Measurements from ENCODE around the gene WASF3.
A peak's percentile ranks its signal among the peaks of the same experiment; 100 is the strongest.
"Not testable (repeated sequence)": the region's sequence is repeated elsewhere in the genome, so short reads cannot be mapped to it uniquely, and the experiment has no call there.

Gene WASF3

GRCh38 chr13:26636073-26636472 is 78.6 kb downstream of the WASF3 start:
- H3K4me1 ChIP-seq; H3K4me3 ChIP-seq; H3K36me3 ChIP-seq (replicated peaks); in situ Hi-C loops (cut with MboI; ENCODE audit: low sequenced_read_pairs); H3K9me3 ChIP-seq; H3K27me3 ChIP-seq (ENCODE audit: low read depth): not testable (repeated sequence)
- peak in 1 of 2 experiments; percentile 12 for DNase-seq (ENCODE audit: low spot score in 2 of 2)

- Histone ChIP-seq H3K36me3 (replicated peaks) (no peaks in the 10 kb centered on the region), H3K4me1 (peaks cover 3% of the 10 kb centered on the region), H3K9me3 (no peaks in the 10 kb centered on the region), H3K27me3 (ENCODE audit: low read depth) (no peaks in the 10 kb centered on the region), H3K4me3 (no peak overlapping the region)
- DNase-seq (ENCODE audit: low spot score in 2 of 2): no peak
- in situ Hi-C loops (cut with MboI; ENCODE audit: low sequenced_read_pairs): no loop called here
Measured at GRCh38 chr13:26646603-26647002, 89.1 kb downstream of the WASF3 start.

GRCh38 chr13:26651234-26651633 is 93.8 kb downstream of the WASF3 start:
- Histone ChIP-seq H3K9me3 (no peaks in the 10 kb centered on the region; the same call in 1 of the 2 replicates), H3K4me1 (no peaks in the 10 kb centered on the region), H3K36me3 (replicated peaks) (no peaks in the 10 kb centered on the region), H3K27me3 (ENCODE audit: low read depth) (no peaks in the 10 kb centered on the region), H3K4me3 (no peak overlapping the region)
- DNase-seq (ENCODE audit: low spot score in 2 of 2): no peak
- in situ Hi-C loops (cut with MboI; ENCODE audit: low sequenced_read_pairs): no loop called here

- no peaks in the 10 kb centered on the region for H3K36me3 ChIP-seq (replicated peaks)
- no peaks in the 10 kb centered on the region for H3K4me1 ChIP-seq
- H3K27me3 ChIP-seq (ENCODE audit: low read depth): no peaks in the 10 kb centered on the region
- H3K4me3 ChIP-seq: no peak overlapping the region
- in situ Hi-C loops (cut with MboI; ENCODE audit: low sequenced_read_pairs): no loop called here
- no peak for DNase-seq (ENCODE audit: low spot score in 2 of 2)
- H3K9me3 ChIP-seq: no peaks in the 10 kb centered on the region; the same call in 1 of the 2 replicates
Measured at GRCh38 chr13:26653310-26653709, 95.8 kb downstream of the WASF3 start.

- no peak for DNase-seq (ENCODE audit: low spot score in 2 of 2)
Measured at GRCh38 chr13:26653842-26654241, 96.4 kb downstream of the WASF3 start.

GRCh38 chr13:26656919-26657318 is 99.4 kb downstream of the WASF3 start:
- H3K36me3 ChIP-seq (replicated peaks): no peaks in the 10 kb centered on the region
- in situ Hi-C loops (cut with MboI; ENCODE audit: low sequenced_read_pairs): no loop called here
- H3K27me3 ChIP-seq (ENCODE audit: low read depth): no peaks in the 10 kb centered on the region
- no peak overlapping the region for H3K4me3 ChIP-seq
- H3K4me1 ChIP-seq: no peaks in the 10 kb centered on the region
- no peak for DNase-seq (ENCODE audit: low spot score in 2 of 2)
- no peaks in the 10 kb centered on the region; the same call in 1 of the 2 replicates for H3K9me3 ChIP-seq

More at GRCh38 chr13:26653842-26654241, 96.4 kb downstream of the WASF3 start:
- Histone ChIP-seq H3K4me1 (no peaks in the 10 kb centered on the region), H3K9me3 (no peaks in the 10 kb centered on the region; the same call in 1 of the 2 replicates), H3K36me3 (replicated peaks) (no peaks in the 10 kb centered on the region), H3K27me3 (ENCODE audit: low read depth) (no peaks in the 10 kb centered on the region), H3K4me3 (no peak overlapping the region)
- in situ Hi-C loops (cut with MboI; ENCODE audit: low sequenced_read_pairs): no loop called here

GRCh38 chr13:26658448-26659385 is 101.2 kb downstream of the WASF3 start:
- Histone ChIP-seq H3K4me1 (no peaks in the 10 kb centered on the region), H3K36me3 (replicated peaks) (no peaks in the 10 kb centered on the region), H3K4me3 (no peak overlapping the region), H3K27me3 (ENCODE audit: low read depth) (no peaks in the 10 kb centered on the region), H3K9me3 (no peaks in the 10 kb centered on the region)
- in situ Hi-C loops (cut with MboI; ENCODE audit: low sequenced_read_pairs): no loop called here
- DNase-seq (ENCODE audit: low spot score in 2 of 2): no peak

- Histone ChIP-seq H3K9me3 (no peaks in the 10 kb centered on the region), H3K4me1 (no peaks in the 10 kb centered on the region), H3K27me3 (ENCODE audit: low read depth) (no peaks in the 10 kb centered on the region), H3K36me3 (replicated peaks) (no peaks in the 10 kb centered on the region), H3K4me3 (no peak overlapping the region)
- DNase-seq (ENCODE audit: low spot score in 2 of 2): no peak
- in situ Hi-C loops (cut with MboI; ENCODE audit: low sequenced_read_pairs): no loop called here
Measured at GRCh38 chr13:26660185-26660584, 102.7 kb downstream of the WASF3 start.

- H3K4me3 ChIP-seq: no peak overlapping the region
- DNase-seq (ENCODE audit: low spot score in 2 of 2): no peak
- no peaks in the 10 kb centered on the region for H3K27me3 ChIP-seq (ENCODE audit: low read depth)
Measured at GRCh38 chr13:26660766-26661165, 103.3 kb downstream of the WASF3 start.

GRCh38 chr13:26663791-26664190 is 106.3 kb downstream of the WASF3 start:
- no peaks in the 10 kb centered on the region for H3K9me3 ChIP-seq
- H3K4me1 ChIP-seq: no peaks in the 10 kb centered on the region
- H3K36me3 ChIP-seq (replicated peaks): no peaks in the 10 kb centered on the region
- no peak for DNase-seq (ENCODE audit: low spot score in 2 of 2)
- no peak overlapping the region for H3K4me3 ChIP-seq
- in situ Hi-C loops (cut with MboI; ENCODE audit: low sequenced_read_pairs): no loop called here
- H3K27me3 ChIP-seq (ENCODE audit: low read depth): no peaks in the 10 kb centered on the region

More at GRCh38 chr13:26660766-26661165, 103.3 kb downstream of the WASF3 start:
- Histone ChIP-seq H3K9me3 (no peaks in the 10 kb centered on the region), H3K4me1 (no peaks in the 10 kb centered on the region), H3K36me3 (replicated peaks) (no peaks in the 10 kb centered on the region)
- in situ Hi-C loops (cut with MboI; ENCODE audit: low sequenced_read_pairs): no loop called here

- no peak overlapping the region for H3K4me3 ChIP-seq
- no peaks in the 10 kb centered on the region for H3K27me3 ChIP-seq (ENCODE audit: low read depth)
- H3K36me3 ChIP-seq (replicated peaks): no peaks in the 10 kb centered on the region
- H3K9me3 ChIP-seq: no peaks in the 10 kb centered on the region
- no peak for DNase-seq (ENCODE audit: low spot score in 2 of 2)
- no peaks in the 10 kb centered on the region for H3K4me1 ChIP-seq
- in situ Hi-C loops (cut with MboI; ENCODE audit: low sequenced_read_pairs): no loop called here
Measured at GRCh38 chr13:26664286-26664685, 106.8 kb downstream of the WASF3 start.

- Histone ChIP-seq H3K4me1 (no peaks in the 10 kb centered on the region), H3K36me3 (replicated peaks) (no peaks in the 10 kb centered on the region), H3K4me3 (no peak overlapping the region), H3K9me3 (no peaks in the 10 kb centered on the region), H3K27me3 (ENCODE audit: low read depth) (no peaks in the 10 kb centered on the region)
- DNase-seq (ENCODE audit: low spot score in 2 of 2): no peak
- in situ Hi-C loops (cut with MboI; ENCODE audit: low sequenced_read_pairs): no loop called here
Measured at GRCh38 chr13:26664876-26665275, 107.4 kb downstream of the WASF3 start.

GRCh38 chr13:26668357-26669146 is 111.1 kb downstream of the WASF3 start:
- no peaks in the 10 kb centered on the region for H3K9me3 ChIP-seq
- H3K36me3 ChIP-seq (replicated peaks): no peaks in the 10 kb centered on the region
- no peak overlapping the region for H3K4me3 ChIP-seq
- in situ Hi-C loops (cut with MboI; ENCODE audit: low sequenced_read_pairs): no loop called here
- H3K27me3 ChIP-seq (ENCODE audit: low read depth): no peaks in the 10 kb centered on the region
- H3K4me1 ChIP-seq: no peaks in the 10 kb centered on the region
- no peak for DNase-seq (ENCODE audit: low spot score in 2 of 2)

GRCh38 chr13:26673890-26674289 is 116.4 kb downstream of the WASF3 start:
- DNase-seq (ENCODE audit: low spot score in 2 of 2): no peak
- Histone ChIP-seq H3K27me3 (ENCODE audit: low read depth) (no peaks in the 10 kb centered on the region), H3K9me3 (no peaks in the 10 kb centered on the region), H3K36me3 (replicated peaks) (no peaks in the 10 kb centered on the region), H3K4me1 (no peaks in the 10 kb centered on the region), H3K4me3 (no peak overlapping the region)
- in situ Hi-C loops (cut with MboI; ENCODE audit: low sequenced_read_pairs): no loop called here
